OCI-LY3 (cell line): Measurements from ENCODE around the gene CNTNAP2.

Source experiments
- H2AFZ ChIP-seq: fragments of 200-600, 300-600 bp; shearing (Covaris generic); 2 replicates; pipeline ENCODE4 v1.6.0; 2014; ENCODE audit warnings: antibody characterized with exemption, low read depth, low read length
- H3K27ac ChIP-seq: fragments of 200-600, 300-600 bp; sonication (generic); 2 replicates; pipeline ENCODE4 v1.5.1; 2014; ENCODE audit warnings: mild to moderate bottlenecking, low read length, moderate library complexity, mixed read lengths
- H3K27me3 ChIP-seq: fragments of 200-600, 300-600 bp; sonication (generic); 2 replicates; pipeline ENCODE4 v1.6.1; 2014; ENCODE audit warnings: low read depth, low read length, mixed read lengths
- H3K36me3 ChIP-seq: fragments of 200-600, 300-600 bp; sonication (generic); replicated peaks from 2 replicates; pipeline ENCODE3; 2014; ENCODE audit warnings: low read depth, low read length, mixed read lengths
- H3K4me1 ChIP-seq: fragments of 300-600, 200-600 bp; sonication (generic); 2 replicates; pipeline ENCODE4 v1.6.1; 2014; ENCODE audit warnings: low read length, mixed read lengths
- H3K4me2 ChIP-seq: fragments of 200-600, 300-600 bp; sonication (generic); 2 replicates; pipeline ENCODE4 v1.6.1; 2014; ENCODE audit warnings: low read length, mixed read lengths
- H3K4me3 ChIP-seq: fragments of 300-600, 200-600 bp; sonication (generic); 2 replicates; pipeline ENCODE4 v1.5.1; 2014; ENCODE audit warnings: antibody characterized with exemption, mild to moderate bottlenecking, low read length, moderate library complexity
- H3K79me2 ChIP-seq: fragments of 300-600, 200-600 bp; shearing (Covaris generic); 2 replicates; pipeline ENCODE4 v1.6.1; 2014; ENCODE audit warnings: mild to moderate bottlenecking, low read length, mixed read lengths
- H3K9ac ChIP-seq: fragments of 300-600, 200-600 bp; shearing (Covaris generic); 2 replicates; pipeline ENCODE4 v1.6.0; 2014; ENCODE audit warnings: mild to moderate bottlenecking, low read length, moderate library complexity
- H3K9me3 ChIP-seq: fragments of 200-600, 300-600 bp; shearing (Covaris generic); 2 replicates; pipeline ENCODE4 v1.6.1; 2014; ENCODE audit warnings: low read length, mixed read lengths; ENCODE audit not compliant: insufficient read depth
- H4K20me1 ChIP-seq: fragments of 200-600, 300-600 bp; sonication (generic); 2 replicates; pipeline ENCODE4 v1.6.1; 2016; ENCODE audit warnings: low read length, mixed read lengths; ENCODE audit not compliant: insufficient read depth
- EZH2phosphoT487 ChIP-seq: fragments of 200-600 bp; shearing (Covaris generic); IDR thresholded peaks from 2 replicates; pipeline ENCODE4 v1.6.1; 2018; ENCODE audit warnings: antibody characterized with exemption, mixed run types, low read depth
- TF ChIP-seq, protein P1 (sequence below): fragments of 200-600, 300-600 bp; sonication (generic); IDR thresholded peaks from 2 replicates; pipeline ENCODE4 v1.5.1; 2014; ENCODE audit warnings: antibody characterized with exemption, low read length, low read depth

The CNTNAP2 gene

DNA sequence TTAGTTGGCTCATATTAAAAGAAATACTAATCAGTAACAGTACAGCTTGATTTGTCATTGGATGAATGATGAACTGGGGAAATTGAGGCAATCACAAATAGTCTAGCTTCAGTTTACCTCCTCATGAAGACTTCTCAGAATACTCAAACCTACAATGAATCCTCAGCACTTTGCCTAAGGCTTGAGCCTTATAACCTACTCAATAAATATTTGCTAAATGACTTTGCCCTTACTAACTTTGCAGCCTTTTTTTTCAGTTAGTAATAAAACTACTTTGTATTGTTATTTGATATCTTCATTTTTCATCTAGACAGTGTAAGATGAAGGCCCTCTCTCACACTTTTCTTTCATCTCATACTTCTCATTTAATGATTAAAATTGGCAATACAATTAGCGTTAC is 1311.5 kb downstream of the CNTNAP2 start:
- Histone ChIP-seq H4K20me1 (no peaks in the 10 kb centered on the region), H2AFZ (no peak overlapping the region), H3K4me2 (no peak overlapping the region), H3K4me3 (no peak overlapping the region), H3K9ac (no peak overlapping the region), H3K27me3 (no peaks in the 10 kb centered on the region), H3K79me2 (no peaks in the 10 kb centered on the region), H3K36me3 (no peaks in the 10 kb centered on the region), H3K4me1 (no peaks in the 10 kb centered on the region), H3K27ac (no peak overlapping the region), H3K9me3 (no peaks in the 10 kb centered on the region)
- TF ChIP-seq, protein P1, sequence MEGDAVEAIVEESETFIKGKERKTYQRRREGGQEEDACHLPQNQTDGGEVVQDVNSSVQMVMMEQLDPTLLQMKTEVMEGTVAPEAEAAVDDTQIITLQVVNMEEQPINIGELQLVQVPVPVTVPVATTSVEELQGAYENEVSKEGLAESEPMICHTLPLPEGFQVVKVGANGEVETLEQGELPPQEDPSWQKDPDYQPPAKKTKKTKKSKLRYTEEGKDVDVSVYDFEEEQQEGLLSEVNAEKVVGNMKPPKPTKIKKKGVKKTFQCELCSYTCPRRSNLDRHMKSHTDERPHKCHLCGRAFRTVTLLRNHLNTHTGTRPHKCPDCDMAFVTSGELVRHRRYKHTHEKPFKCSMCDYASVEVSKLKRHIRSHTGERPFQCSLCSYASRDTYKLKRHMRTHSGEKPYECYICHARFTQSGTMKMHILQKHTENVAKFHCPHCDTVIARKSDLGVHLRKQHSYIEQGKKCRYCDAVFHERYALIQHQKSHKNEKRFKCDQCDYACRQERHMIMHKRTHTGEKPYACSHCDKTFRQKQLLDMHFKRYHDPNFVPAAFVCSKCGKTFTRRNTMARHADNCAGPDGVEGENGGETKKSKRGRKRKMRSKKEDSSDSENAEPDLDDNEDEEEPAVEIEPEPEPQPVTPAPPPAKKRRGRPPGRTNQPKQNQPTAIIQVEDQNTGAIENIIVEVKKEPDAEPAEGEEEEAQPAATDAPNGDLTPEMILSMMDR: no peak
- TF ChIP-seq EZH2phosphoT487: no peak

DNA sequence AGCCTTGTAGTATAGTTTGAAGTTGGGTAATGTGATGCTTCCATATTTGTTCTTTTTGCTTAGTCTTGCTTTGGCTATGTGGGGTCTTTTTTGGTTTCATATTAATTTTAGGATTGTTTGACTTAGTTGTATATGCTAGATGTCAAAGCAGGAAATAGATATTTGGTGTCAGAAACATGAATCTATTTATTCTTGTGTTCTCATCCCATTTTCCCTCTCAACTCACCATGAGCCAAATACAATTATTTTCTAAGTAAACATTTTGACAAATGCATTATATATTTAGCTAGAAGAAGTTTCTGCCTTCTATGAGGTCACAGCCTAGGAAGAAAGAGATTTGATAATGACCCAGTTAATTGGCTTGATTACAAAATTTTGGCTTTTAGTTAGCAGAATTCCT is 1313.4 kb downstream of the CNTNAP2 start:
- no peaks in the 10 kb centered on the region for H3K27me3 ChIP-seq
- no peak overlapping the region for H3K27ac ChIP-seq
- H3K9ac ChIP-seq: no peak overlapping the region
- H3K4me1 ChIP-seq: no peaks in the 10 kb centered on the region
- H3K36me3 ChIP-seq: no peaks in the 10 kb centered on the region
- no peaks in the 10 kb centered on the region for H4K20me1 ChIP-seq
- H3K9me3 ChIP-seq: no peaks in the 10 kb centered on the region
- no peak overlapping the region for H2AFZ ChIP-seq
- no peak overlapping the region for H3K4me3 ChIP-seq
- no peaks in the 10 kb centered on the region for H3K79me2 ChIP-seq
- no peak for TF ChIP-seq EZH2phosphoT487
- TF ChIP-seq, protein P1: no peak
- H3K4me2 ChIP-seq: no peak overlapping the region

DNA sequence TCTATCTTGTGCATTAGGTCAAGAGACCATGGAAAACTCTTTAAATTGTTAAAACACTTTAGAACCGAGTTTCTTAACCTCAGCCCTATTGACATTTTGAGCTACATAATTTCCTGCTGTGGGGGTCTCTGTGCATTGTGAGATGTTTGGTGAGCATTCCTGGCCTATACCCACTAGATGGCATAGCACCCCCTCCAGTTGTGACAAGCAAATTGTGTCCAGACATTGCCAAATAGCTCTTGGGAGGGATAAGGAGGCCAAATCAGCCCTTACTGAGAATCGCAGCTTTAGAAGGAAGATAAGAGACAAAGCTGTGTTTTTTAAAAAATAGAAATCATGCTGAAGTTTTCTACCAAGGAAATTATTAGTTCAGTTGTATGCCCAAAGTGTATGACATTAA is 1315.5 kb downstream of the CNTNAP2 start:
- Histone ChIP-seq H3K9me3 (no peaks in the 10 kb centered on the region), H3K27ac (no peak overlapping the region), H4K20me1 (no peaks in the 10 kb centered on the region), H3K4me3 (no peak overlapping the region), H3K4me2 (no peak overlapping the region), H3K36me3 (no peaks in the 10 kb centered on the region), H3K4me1 (no peaks in the 10 kb centered on the region), H3K9ac (no peak overlapping the region), H2AFZ (no peak overlapping the region), H3K79me2 (no peaks in the 10 kb centered on the region), H3K27me3 (no peaks in the 10 kb centered on the region)
- TF ChIP-seq, protein P1: peak; percentile 25; the same call in 1 of the 2 replicates
- no peak for TF ChIP-seq EZH2phosphoT487

DNA sequence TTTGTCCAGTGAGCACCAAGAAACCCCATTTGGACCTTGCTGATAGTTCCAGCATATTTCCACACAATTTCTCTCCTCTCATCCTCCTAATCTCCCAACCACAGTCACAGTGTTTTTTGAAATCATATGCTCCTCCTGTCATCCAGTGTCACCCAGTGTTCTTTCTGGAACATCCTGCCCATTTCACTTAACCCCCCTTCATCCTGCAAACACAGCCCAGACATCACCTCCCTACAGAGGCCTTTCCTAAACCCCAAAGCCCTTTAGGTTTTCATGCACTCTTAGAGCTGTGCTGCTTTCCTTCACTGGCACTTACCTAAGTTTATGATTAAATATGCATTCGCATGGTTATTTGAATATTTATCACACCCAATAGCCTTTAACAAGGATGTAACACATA is 1316.0 kb downstream of the CNTNAP2 start:
- no peaks in the 10 kb centered on the region for H3K27me3 ChIP-seq
- TF ChIP-seq EZH2phosphoT487: no peak
- TF ChIP-seq, protein P1: no peak
- no peaks in the 10 kb centered on the region for H3K36me3 ChIP-seq
- no peak overlapping the region for H3K4me3 ChIP-seq
- H3K9me3 ChIP-seq: no peaks in the 10 kb centered on the region
- H3K4me1 ChIP-seq: no peaks in the 10 kb centered on the region
- H3K27ac ChIP-seq: no peak overlapping the region
- no peak overlapping the region for H3K9ac ChIP-seq
- no peaks in the 10 kb centered on the region for H3K79me2 ChIP-seq
- H2AFZ ChIP-seq: no peak overlapping the region
- H4K20me1 ChIP-seq: no peaks in the 10 kb centered on the region
- no peak overlapping the region for H3K4me2 ChIP-seq
